HG03575 (cell line): ENCODE measurements around the gene ABHD17B.
"Not testable (repeated sequence)": the region's sequence is repeated elsewhere in the genome, so short reads cannot be mapped to it uniquely, and the experiment has no call there.

ENCODE experiments used
- ATAC-seq: cut with Tn5 transposase; IDR thresholded peaks from one replicate; pipeline ENCODE4 v1.9.1; 2021; ENCODE audit not compliant: unreplicated experiment, insufficient number of reproducible peaks, low FRiP score; ENCODE audit errors: extremely low read depth

The ABHD17B gene

GRCh38 chr9:71911061-71911907 is at the start of gene ABHD17B, which contains the start of gene C9orf85:
TSS of gene ABHD17B (minus strand) at chr9:71911193. CDS start at chr9:71875080, 36,113 bp downstream.
TSS of gene C9orf85 (plus strand) at chr9:71911639. CDS start at chr9:71911735, 96 bp downstream.
- ATAC-seq, result peak; percentile 89

- ATAC-seq, result no peak
These were observed 44.4 kb upstream of the ABHD17B start for GRCh38 chr9:71955300-71955915.

- ATAC-seq, result not testable (repeated sequence)
These were observed 43.7 kb upstream of the ABHD17B start for GRCh38 chr9:71954652-71955051.

- no peak for ATAC-seq
These were observed 33.9 kb upstream of the ABHD17B start for GRCh38 chr9:71944754-71945375.

- no peak for ATAC-seq
These were observed 31.1 kb upstream of the ABHD17B start for GRCh38 chr9:71941998-71942567.

- no peak for ATAC-seq
These were observed 30.1 kb upstream of the ABHD17B start for GRCh38 chr9:71941060-71941568.

GRCh38 chr9:71937898-71938297 is 26.9 kb upstream of the ABHD17B start:
- ATAC-seq, result no peak

GRCh38 chr9:71937070-71937625 is 26.2 kb upstream of the ABHD17B start:
- ATAC-seq, result no peak

- no peak for ATAC-seq
These were observed 25.1 kb upstream of the ABHD17B start for GRCh38 chr9:71936066-71936465.

GRCh38 chr9:71931166-71931565 is 20.2 kb upstream of the ABHD17B start:
- ATAC-seq, result no peak

GRCh38 chr9:71929791-71930440 is 18.9 kb upstream of the ABHD17B start:
- ATAC-seq, result no peak

- ATAC-seq, result no peak
These were observed 18.2 kb upstream of the ABHD17B start for GRCh38 chr9:71929223-71929622.

GRCh38 chr9:71928806-71929205 is 17.8 kb upstream of the ABHD17B start:
- no peak for ATAC-seq

GRCh38 chr9:71928376-71928775 is 17.4 kb upstream of the ABHD17B start:
- no peak for ATAC-seq

- no peak for ATAC-seq
These were observed 14.8 kb upstream of the ABHD17B start for GRCh38 chr9:71925834-71926233.

GRCh38 chr9:71924576-71924975 is 13.6 kb upstream of the ABHD17B start:
- ATAC-seq, result no peak

- ATAC-seq, result no peak
These were observed 10.3 kb upstream of the ABHD17B start for GRCh38 chr9:71921190-71921814.
